Measurements from ENCODE around the gene RAB3D. TPM values are rescaled to one million over a fixed set of nuclear protein-coding genes. Genes with fewer than 3 reads are reported as not detected.

RAB3D gene
- total RNA-seq (2022; extraction: Qiagen RNA extraction) = 4.3 to 6.0 TPM (median 5.4 TPM) in 5 replicates

DNA sequence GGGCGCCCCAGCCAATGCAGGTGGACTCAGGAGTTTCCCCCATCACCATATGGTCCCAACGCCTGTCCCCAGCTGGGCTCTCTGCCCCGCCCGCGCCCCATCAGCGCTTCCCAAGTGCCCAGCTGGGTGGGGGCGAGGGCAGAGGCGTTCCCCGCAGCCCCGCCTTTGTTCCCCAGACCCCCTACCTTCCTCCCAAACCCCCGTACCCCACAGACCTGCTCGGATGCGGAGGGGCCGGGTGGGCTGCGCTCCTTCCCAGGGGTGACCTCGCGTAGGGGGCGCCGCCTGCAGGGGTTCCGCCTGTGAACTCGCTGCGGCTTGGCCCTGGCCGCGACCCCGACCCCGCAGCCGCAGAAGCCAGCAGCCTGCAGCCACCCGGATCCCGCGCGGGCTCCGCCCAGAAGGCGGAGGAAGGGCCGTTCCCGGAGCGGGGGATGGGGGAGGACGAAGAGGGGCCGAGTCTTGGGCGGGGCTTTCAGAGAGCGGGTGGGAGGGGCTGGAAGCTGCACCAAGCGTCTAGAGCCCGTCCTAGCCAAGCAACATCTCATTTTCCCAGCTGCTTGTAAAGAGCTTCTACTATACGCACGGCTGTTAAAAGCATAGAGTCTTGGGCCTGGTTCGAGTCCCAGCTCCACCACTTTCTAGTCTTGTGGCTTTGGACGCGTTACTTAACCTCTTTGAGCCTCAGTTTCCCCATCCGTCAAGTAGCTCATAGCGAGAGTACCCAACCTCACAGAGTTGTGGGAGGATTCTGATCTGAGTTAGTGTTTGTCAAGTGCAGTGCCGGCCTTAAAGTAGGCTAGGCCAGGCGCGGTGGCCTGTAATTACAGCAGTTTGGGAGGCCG lies at the start of gene RAB3D:
Gene RAB3D (minus strand): TSS at position 404 of the 845 bp plus-strand sequence. CDS start 2,258 bp downstream, outside the sequence.

DNA sequence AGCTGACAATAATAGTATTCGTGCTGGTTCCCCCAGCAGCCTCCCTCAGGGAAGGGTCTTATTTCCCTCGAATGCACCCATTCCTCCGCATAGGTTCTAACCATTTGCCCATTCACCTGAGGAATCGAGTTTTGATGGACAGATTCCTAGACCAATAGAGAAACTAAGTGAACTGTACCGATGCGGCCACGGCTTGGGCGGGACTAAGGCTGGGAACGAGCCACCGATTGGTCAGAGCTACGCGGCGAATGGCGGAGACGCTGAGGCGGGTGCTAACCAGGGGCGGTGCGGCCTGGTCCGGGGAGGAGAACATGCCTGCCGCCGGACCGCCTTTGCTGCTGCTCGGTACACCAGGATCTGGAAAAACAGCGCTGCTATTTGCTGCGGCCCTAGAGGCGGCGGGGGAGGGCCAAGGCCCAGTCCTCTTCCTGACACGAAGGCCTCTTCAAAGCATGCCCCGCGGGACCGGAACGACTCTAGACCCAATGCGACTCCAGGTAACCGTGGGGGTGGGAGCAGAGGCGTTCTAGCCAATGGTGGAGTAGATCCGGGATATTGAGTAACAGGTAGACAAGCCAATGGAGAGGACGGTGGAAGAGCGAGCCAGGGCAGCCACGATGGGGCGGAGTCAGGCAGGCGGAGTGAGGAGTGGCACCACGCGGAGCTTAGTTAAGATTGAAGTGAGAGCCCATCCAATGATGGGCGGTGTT lies 35.1 kb upstream of the RAB3D start, which contains the start of gene SWSAP1:
Gene SWSAP1 (plus strand): TSS at position 234 of the 710 bp plus-strand sequence. CDS start 15 bp downstream, at position 249.

GRCh38 chr19:11355160-11356073 lies 16.0 kb upstream of the RAB3D start, which contains the start of gene PLPPR2:
Gene PLPPR2, plus strand, starts transcription at chr19:11355432. Its CDS starts 2,242 bp downstream, at chr19:11357674.

DNA sequence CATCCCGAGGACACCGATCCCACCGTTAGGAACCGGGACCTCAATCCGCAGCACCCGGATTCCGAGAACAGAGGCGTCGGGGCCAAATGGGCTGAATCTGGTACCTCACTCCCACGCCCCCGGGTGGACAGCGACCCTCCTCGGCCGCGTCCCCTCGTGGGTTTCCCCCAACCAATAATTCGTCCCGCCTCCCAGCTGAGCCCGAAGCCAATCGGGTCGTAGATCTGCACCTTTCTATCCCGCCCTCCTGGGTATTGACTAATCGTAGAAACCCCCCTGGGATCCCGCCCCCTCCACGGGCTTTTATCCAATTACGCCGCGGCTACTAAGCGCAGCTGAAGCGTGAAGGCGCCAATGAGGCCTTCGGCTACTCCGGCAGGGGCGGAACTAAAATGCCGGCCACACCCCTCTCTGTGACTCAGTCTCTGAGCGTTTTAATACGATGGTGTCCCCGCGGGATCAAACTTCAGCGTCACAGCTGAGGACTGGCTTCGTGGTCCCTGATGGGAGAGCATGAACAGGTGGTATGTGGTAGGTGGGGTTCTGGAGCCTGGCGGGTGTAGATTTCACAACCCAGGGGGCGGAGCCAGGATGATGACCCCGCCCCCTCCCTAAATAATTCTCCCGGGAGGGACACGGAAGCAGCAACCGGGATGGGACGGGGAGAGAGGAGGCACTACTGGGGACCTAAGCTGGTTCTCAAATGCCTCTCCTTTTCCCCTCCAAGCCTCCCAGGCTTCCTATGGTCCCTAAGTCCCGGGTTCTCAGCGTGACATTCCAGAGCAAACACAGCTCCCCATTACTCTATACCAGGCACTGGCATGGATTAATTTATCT lies 6.9 kb upstream of the RAB3D start, which contains the start of the genes CCDC159 and TMEM205:
Gene CCDC159 (plus strand): TSS at position 416 of the 837 bp plus-strand sequence. CDS start 88 bp downstream, at position 504.
Gene TMEM205 (minus strand): TSS at position 165 of the 837 bp plus-strand sequence. CDS start 649 bp downstream, outside the sequence.

DNA sequence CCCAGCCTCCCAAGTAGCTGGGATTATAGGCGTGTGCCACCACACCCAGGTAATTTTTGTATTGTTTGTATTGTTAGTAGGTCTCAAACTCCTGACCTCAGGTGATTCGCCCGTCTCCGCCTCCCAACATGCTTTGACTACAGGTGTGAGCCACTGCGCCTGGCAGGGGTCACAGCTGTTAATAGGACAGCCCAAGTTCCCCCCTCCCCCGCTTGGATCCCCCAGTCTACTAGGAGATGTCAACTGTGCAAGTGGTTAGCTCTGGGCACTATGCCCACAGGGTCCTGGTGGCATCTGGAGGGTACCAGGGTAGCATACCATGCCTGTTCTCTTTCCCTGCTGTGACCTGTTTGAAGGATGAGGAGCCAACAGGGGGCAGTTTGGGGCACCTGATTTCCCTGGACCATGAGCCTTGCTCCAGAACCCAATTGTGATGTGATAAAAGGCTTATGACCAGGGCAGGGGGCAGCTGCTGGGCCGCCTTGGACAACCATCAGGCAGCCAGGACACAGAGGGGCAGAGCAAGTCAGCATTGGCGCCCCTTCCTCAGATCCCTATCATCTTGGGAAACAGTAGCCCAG lies 43.7 kb downstream of the RAB3D start, which contains the start of gene TSPAN16:
Gene TSPAN16 (plus strand): TSS at position 496 of the 581 bp plus-strand sequence. CDS start 138 bp downstream, outside the sequence.

Other genes with a start within 250 kb of the RAB3D start
- gene SPC24, start 183.9 kb downstream of the RAB3D start, total RNA-seq (2022; extraction: Qiagen RNA extraction) = 18.4 to 25.5 TPM (median 23.5 TPM) in 5 replicates
- 38.3 to 59.6 TPM (median 57.9 TPM) in 5 replicates for gene KANK2, start 142.1 kb downstream of the RAB3D start, total RNA-seq (2022; extraction: Qiagen RNA extraction)
- gene ANGPTL8, start 100.0 kb downstream of the RAB3D start, total RNA-seq (2022; extraction: Qiagen RNA extraction) = not detected in 5 replicates
- gene DOCK6, start 77.1 kb downstream of the RAB3D start, total RNA-seq (2022; extraction: Qiagen RNA extraction) = 8.6 to 10.8 TPM (median 8.9 TPM) in 5 replicates
- gene TSPAN16, start 43.5 kb downstream of the RAB3D start, total RNA-seq (2022; extraction: Qiagen RNA extraction) = not detected in 5 replicates
- gene TMEM205, start 6.6 kb upstream of the RAB3D start, total RNA-seq (2022; extraction: Qiagen RNA extraction) = 95.8 to 123 TPM (median 104 TPM) in 5 replicates
- 4.0 to 4.7 TPM (median 4.3 TPM) in 5 replicates for gene CCDC159, start 6.9 kb upstream of the RAB3D start, total RNA-seq (2022; extraction: Qiagen RNA extraction)
- gene PLPPR2, start 15.8 kb upstream of the RAB3D start, total RNA-seq (2022; extraction: Qiagen RNA extraction) = 8.1 to 10.0 TPM (median 9.3 TPM) in 5 replicates
- 1.6 to 2.2 TPM (median 1.8 TPM) in 5 replicates for gene SWSAP1, start 35.0 kb upstream of the RAB3D start, total RNA-seq (2022; extraction: Qiagen RNA extraction)
- gene EPOR, start 44.7 kb upstream of the RAB3D start, total RNA-seq (2022; extraction: Qiagen RNA extraction) = 2.9 to 4.3 TPM (median 4.0 TPM) in 5 replicates
- 0.98 to 1.8 TPM (median 1.5 TPM) in 5 replicates for gene RGL3, start 79.7 kb upstream of the RAB3D start, total RNA-seq (2022; extraction: Qiagen RNA extraction)
- gene ODAD3, start 95.5 kb upstream of the RAB3D start, total RNA-seq (2022; extraction: Qiagen RNA extraction) = 0.92 to 1.9 TPM (median 1.4 TPM) in 5 replicates
- 228 to 275 TPM (median 269 TPM) in 5 replicates for gene PRKCSH, start 96.0 kb upstream of the RAB3D start, total RNA-seq (2022; extraction: Qiagen RNA extraction)
- 0.02 to 0.26 TPM (median 0.15 TPM) in 5 replicates for gene ELAVL3, start 141.4 kb upstream of the RAB3D start, total RNA-seq (2022; extraction: Qiagen RNA extraction)
- gene ZNF653, start 166.2 kb upstream of the RAB3D start, total RNA-seq (2022; extraction: Qiagen RNA extraction) = 2.4 to 5.6 TPM (median 4.3 TPM) in 5 replicates
- gene ECSIT, start 189.5 kb upstream of the RAB3D start, total RNA-seq (2022; extraction: Qiagen RNA extraction) = 25.7 to 33.5 TPM (median 29.7 TPM) in 5 replicates
- gene CNN1, start 199.2 kb upstream of the RAB3D start, total RNA-seq (2022; extraction: Qiagen RNA extraction) = 0.26 to 0.66 TPM (median 0.45 TPM) in 5 replicates
- 97.7 to 116 TPM (median 103 TPM) in 5 replicates for gene ELOF1, start 219.6 kb upstream of the RAB3D start, total RNA-seq (2022; extraction: Qiagen RNA extraction)
- 0.11 to 0.41 TPM (median 0.25 TPM) in 5 replicates for gene ACP5, start 238.0 kb upstream of the RAB3D start, total RNA-seq (2022; extraction: Qiagen RNA extraction)

All from A549 treated with dexamethasone at 1 μM for 4 hours (cell line).